ENCODE data around the gene CIC.

The CIC gene

GRCh38 chr19:42281146-42281826, 12.2 kb downstream of the CIC start:
- DNase-seq (ENCODE audit: low spot score): no peak
- in situ Hi-C loops (cut with MboI; ENCODE audit: low sequenced_read_pairs, unreplicated experiment): no loop called here
- TF ChIP-seq CTCF (IDR thresholded peaks at IDR 0.05; ENCODE audit: borderline replicate concordance, control extremely low read depth, extremely low read depth, insufficient read depth, missing control alignments): no peak

GRCh38 chr19:42281827-42282762, 13.0 kb downstream of the CIC start:
- TF ChIP-seq CTCF (IDR thresholded peaks at IDR 0.05; ENCODE audit: borderline replicate concordance, control extremely low read depth, extremely low read depth, insufficient read depth, missing control alignments): no peak
- DNase-seq (ENCODE audit: low spot score): no peak
- in situ Hi-C loops (cut with MboI; ENCODE audit: low sequenced_read_pairs, unreplicated experiment): no loop called here

- in situ Hi-C loops (cut with MboI; ENCODE audit: low sequenced_read_pairs, unreplicated experiment): no loop called here
- no peak for DNase-seq (ENCODE audit: low spot score)
- TF ChIP-seq CTCF (IDR thresholded peaks at IDR 0.05; ENCODE audit: borderline replicate concordance, control extremely low read depth, extremely low read depth, insufficient read depth, missing control alignments): no peak
These were observed 13.8 kb downstream of the CIC start for GRCh38 chr19:42282819-42283187.

GRCh38 chr19:42283188-42284065, 14.4 kb downstream of the CIC start:
- in situ Hi-C loops (cut with MboI; ENCODE audit: low sequenced_read_pairs, unreplicated experiment): no loop called here
- peak; percentile 13 for TF ChIP-seq CTCF (IDR thresholded peaks at IDR 0.05; ENCODE audit: borderline replicate concordance, control extremely low read depth, extremely low read depth, insufficient read depth, missing control alignments)
- DNase-seq (ENCODE audit: low spot score): peak; percentile 96

GRCh38 chr19:42284066-42284501, 15.0 kb downstream of the CIC start:
- in situ Hi-C loops (cut with MboI; ENCODE audit: low sequenced_read_pairs, unreplicated experiment): no loop called here
- peak; percentile 94 for DNase-seq (ENCODE audit: low spot score)
- TF ChIP-seq CTCF (IDR thresholded peaks at IDR 0.05; ENCODE audit: borderline replicate concordance, control extremely low read depth, extremely low read depth, insufficient read depth, missing control alignments): no peak

Measured in GM13976 (cell line).